ENCODE results near the gene TAGAP.

DNA sequence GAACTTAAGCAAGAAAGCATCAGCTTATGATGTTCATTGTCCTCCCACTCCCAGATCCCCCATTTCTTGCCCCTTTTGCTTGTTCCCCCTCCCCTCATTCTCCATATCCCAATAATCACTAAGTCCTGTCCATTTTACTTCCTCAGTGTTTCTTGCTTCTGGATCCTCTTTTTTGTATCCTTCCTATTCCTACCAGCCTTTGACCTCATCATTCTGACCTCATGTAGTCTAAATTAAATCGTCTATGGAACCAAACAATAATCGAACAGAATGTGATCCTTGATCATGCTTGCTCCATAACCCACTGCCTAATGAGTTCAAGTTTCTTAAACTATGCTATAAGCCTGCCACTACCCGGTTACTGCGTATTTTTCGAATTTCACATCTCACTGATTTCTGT lies 39.4 kb downstream of the TAGAP start:
- no peak for TF ChIP-seq ZFP30 (CRISPR knock-in tag; IDR thresholded peaks at IDR 0.05)
- TF ChIP-seq RARB (CRISPR knock-in tag; IDR thresholded peaks at IDR 0.05) = no peak
- TF ChIP-seq TSHZ2 (CRISPR knock-in tag; IDR thresholded peaks at IDR 0.05) = no peak
- TF ChIP-seq PATZ1 (CRISPR knock-in tag; IDR thresholded peaks at IDR 0.05; ENCODE audit: borderline replicate concordance) = no peak
- TF ChIP-seq ARNTL (CRISPR knock-in tag; IDR thresholded peaks at IDR 0.05; ENCODE audit: borderline replicate concordance, low read depth) = no peak
- TF ChIP-seq ZNF70 (CRISPR knock-in tag; IDR thresholded peaks at IDR 0.05) = no peak

Data from SK-N-SH treated with all-trans-retinoic acid at 6 μM for 48 hours (cell line).